Measurements from ENCODE around the gene TBL3.

TBL3 gene

GRCh38 chr16:2013527-2013926 lies 41.7 kb downstream of the TBL3 start:
- no peak for DNase-seq (ENCODE audit: low read depth in 3 of 3, low spot score in 1 of 3)

- no peak for DNase-seq (ENCODE audit: low read depth in 3 of 3, low spot score in 1 of 3)
These were observed 43.5 kb downstream of the TBL3 start for GRCh38 chr16:2015117-2015946.

- DNase-seq (ENCODE audit: low read depth in 3 of 3, low spot score in 1 of 3): no peak
These were observed 44.0 kb downstream of the TBL3 start for GRCh38 chr16:2015947-2016208.

- DNase-seq (ENCODE audit: low read depth in 3 of 3, low spot score in 1 of 3): no peak
These were observed 44.6 kb downstream of the TBL3 start for GRCh38 chr16:2016407-2016922.

GRCh38 chr16:2019518-2019920 lies 47.7 kb downstream of the TBL3 start, which contains the start of gene NPW:
NPW (plus strand) TSS chr16:2019785.
- DNase-seq (ENCODE audit: low read depth in 3 of 3, low spot score in 1 of 3): peak in 1 of 3 donors; percentile 21

GRCh38 chr16:2019921-2020831 lies 48.3 kb downstream of the TBL3 start:
- DNase-seq (ENCODE audit: low read depth in 3 of 3, low spot score in 1 of 3): no peak

- no peak for DNase-seq (ENCODE audit: low read depth in 3 of 3, low spot score in 1 of 3)
These were observed 50.9 kb downstream of the TBL3 start for GRCh38 chr16:2022723-2023091.

GRCh38 chr16:2023092-2024031 lies 51.5 kb downstream of the TBL3 start:
- peak; percentile 86 to 99 (median 97) for DNase-seq (ENCODE audit: low read depth in 3 of 3, low spot score in 1 of 3)

GRCh38 chr16:2024032-2024420 lies 52.2 kb downstream of the TBL3 start:
- DNase-seq (ENCODE audit: low read depth in 3 of 3, low spot score in 1 of 3): no peak

- DNase-seq (ENCODE audit: low read depth in 3 of 3, low spot score in 1 of 3): no peak
These were observed 53.4 kb downstream of the TBL3 start for GRCh38 chr16:2025251-2025650.

- DNase-seq (ENCODE audit: low read depth in 3 of 3, low spot score in 1 of 3): no peak
These were observed 54.1 kb downstream of the TBL3 start for GRCh38 chr16:2025878-2026460.

GRCh38 chr16:2026461-2027023 lies 54.7 kb downstream of the TBL3 start, which contains the start of gene NHERF2:
NHERF2 (plus strand) TSS chr16:2026902; CDS start chr16:2027006, 104 bp downstream.
- DNase-seq (ENCODE audit: low read depth in 3 of 3, low spot score in 1 of 3): no peak

GRCh38 chr16:2027024-2028010 lies 55.5 kb downstream of the TBL3 start:
- DNase-seq (ENCODE audit: low read depth in 3 of 3, low spot score in 1 of 3): no peak

- DNase-seq (ENCODE audit: low read depth in 3 of 3, low spot score in 1 of 3): no peak
These were observed 56.3 kb downstream of the TBL3 start for GRCh38 chr16:2028146-2028545.

GRCh38 chr16:2028620-2029220 lies 56.9 kb downstream of the TBL3 start:
- no peak for DNase-seq (ENCODE audit: low read depth in 3 of 3, low spot score in 1 of 3)

GRCh38 chr16:2029350-2029749 lies 57.5 kb downstream of the TBL3 start:
- DNase-seq (ENCODE audit: low read depth in 3 of 3, low spot score in 1 of 3): no peak

GRCh38 chr16:2030036-2030435 lies 58.2 kb downstream of the TBL3 start:
- DNase-seq (ENCODE audit: low read depth in 3 of 3, low spot score in 1 of 3): no peak

GRCh38 chr16:2031081-2031577 lies 59.3 kb downstream of the TBL3 start:
- DNase-seq (ENCODE audit: low read depth in 3 of 3, low spot score in 1 of 3): no peak
